PC-9 (cell line): ENCODE results near the gene CFAP161.

ENCODE experiments used
- CTCF ChIP-seq: fragments of 200-600 bp; sonication (generic); conservative IDR thresholded peaks from 2 replicates; pipeline ENCODE4 v1.6.1; 2017; ENCODE audit warnings: mixed run types, antibody characterized with exemption, mild to moderate bottlenecking, moderate library complexity
- EZH2 ChIP-seq: fragments of 200-600 bp; sonication (generic); IDR thresholded peaks from 2 replicates; pipeline ENCODE4 v1.8.0; 2017; ENCODE audit warnings: antibody characterized with exemption, low read depth

- TF ChIP-seq CTCF (no peak), EZH2 (no peak)
These were observed 42.0 kb upstream of the CFAP161 start for GRCh38 chr15:81091889-81092558.
